GM21723 (cell line): ENCODE data around the gene UAP1L1.
"Not testable (repeated sequence)": the region's sequence is repeated elsewhere in the genome, so short reads cannot be mapped to it uniquely, and the experiment has no call there.

Experiments
- ATAC-seq: cut with Tn5 transposase; IDR thresholded peaks from one replicate; pipeline ENCODE4 v1.9.1; 2021; ENCODE audit warnings: mild to moderate bottlenecking, moderate library complexity; ENCODE audit not compliant: unreplicated experiment

UAP1L1 gene

GRCh38 chr9:137077010-137077747, at the start of gene UAP1L1:
UAP1L1 (plus strand) TSS chr9:137077517; CDS start chr9:137077533, 16 bp downstream.
- peak; percentile 63 for ATAC-seq

- no peak for ATAC-seq
Observed at GRCh38 chr9:137028263-137029057, 48.9 kb upstream of the UAP1L1 start.

- ATAC-seq: peak; percentile 35
Observed at GRCh38 chr9:137029058-137029936, 48.0 kb upstream of the UAP1L1 start.

GRCh38 chr9:137030006-137030405, 47.3 kb upstream of the UAP1L1 start:
- no peak for ATAC-seq

- no peak for ATAC-seq
Observed at GRCh38 chr9:137030538-137031527, 46.5 kb upstream of the UAP1L1 start.

GRCh38 chr9:137031904-137032640, 45.2 kb upstream of the UAP1L1 start, which contains the start of gene FUT7:
FUT7 (minus strand) TSS chr9:137032088; CDS start chr9:137031991, 97 bp downstream.
- ATAC-seq: no peak

GRCh38 chr9:137032858-137033257, 44.5 kb upstream of the UAP1L1 start:
- no peak for ATAC-seq

- ATAC-seq: not testable (repeated sequence)
Observed at GRCh38 chr9:137033481-137033880, 43.8 kb upstream of the UAP1L1 start.

GRCh38 chr9:137034039-137034708, 43.1 kb upstream of the UAP1L1 start:
- ATAC-seq: no peak

GRCh38 chr9:137034709-137035506, 42.4 kb upstream of the UAP1L1 start:
- peak; percentile 58 for ATAC-seq

GRCh38 chr9:137035507-137035834, 41.8 kb upstream of the UAP1L1 start:
- no peak for ATAC-seq

- no peak for ATAC-seq
Observed at GRCh38 chr9:137035937-137036336, 41.4 kb upstream of the UAP1L1 start.

GRCh38 chr9:137037035-137037434, 40.3 kb upstream of the UAP1L1 start:
- no peak for ATAC-seq

- ATAC-seq: no peak
Observed at GRCh38 chr9:137037483-137037882, 39.8 kb upstream of the UAP1L1 start.

- ATAC-seq: no peak
Observed at GRCh38 chr9:137038916-137039315, 38.4 kb upstream of the UAP1L1 start.

- ATAC-seq: no peak
Observed at GRCh38 chr9:137039611-137040366, 37.5 kb upstream of the UAP1L1 start.

GRCh38 chr9:137040568-137040967, 36.7 kb upstream of the UAP1L1 start:
- no peak for ATAC-seq
